NOMO-1 treated with dmso at 0.1 percent for 144 hours (cell line): ENCODE data around the gene PSMB2.
"Not testable (repeated sequence)": the region's sequence is repeated elsewhere in the genome, so short reads cannot be mapped to it uniquely, and the experiment has no call there.

Experiments
- DNase-seq: peaks from one replicate; lab custom pipeline; 2025; ENCODE audit not compliant: unreplicated experiment; lab: John Stamatoyannopoulos, UW

PSMB2 gene

DNA sequence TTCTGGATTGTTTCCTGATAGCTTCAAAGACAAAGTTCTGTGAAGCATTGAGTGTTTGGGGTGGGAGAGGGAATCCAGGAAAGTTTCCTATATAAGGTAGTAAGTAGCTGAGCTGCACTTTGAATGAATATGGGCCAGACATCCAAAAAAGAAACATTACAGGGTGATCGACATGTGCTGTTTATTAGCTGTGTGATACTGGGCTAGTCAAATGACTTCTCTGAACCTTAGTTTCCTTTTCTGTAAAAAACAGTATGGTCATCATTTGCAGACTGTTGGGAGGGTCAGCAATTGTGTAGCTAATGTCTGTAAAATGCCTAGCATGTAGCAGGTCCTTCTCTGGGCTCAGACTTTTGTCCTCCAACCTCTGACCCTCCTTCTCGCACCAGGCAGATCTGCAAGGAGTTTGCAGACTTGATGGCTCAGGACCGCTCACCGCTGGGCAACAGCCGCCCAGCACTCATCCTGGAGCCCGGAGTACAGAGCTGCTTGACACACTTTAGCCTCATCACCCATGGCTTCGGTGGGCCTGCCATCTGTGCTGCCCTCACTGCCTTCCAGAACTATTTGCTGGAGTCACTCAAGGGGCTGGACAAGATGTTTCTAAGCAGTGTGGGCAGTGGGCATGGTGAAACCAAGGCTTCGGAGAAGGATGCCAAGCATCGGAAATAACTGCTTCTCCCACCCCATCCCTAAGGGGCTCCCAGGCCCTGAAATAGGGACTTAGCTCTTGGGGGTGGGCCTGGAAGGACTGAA lies 47.1 kb downstream of the PSMB2 start:
- DNase-seq = no peak

DNA sequence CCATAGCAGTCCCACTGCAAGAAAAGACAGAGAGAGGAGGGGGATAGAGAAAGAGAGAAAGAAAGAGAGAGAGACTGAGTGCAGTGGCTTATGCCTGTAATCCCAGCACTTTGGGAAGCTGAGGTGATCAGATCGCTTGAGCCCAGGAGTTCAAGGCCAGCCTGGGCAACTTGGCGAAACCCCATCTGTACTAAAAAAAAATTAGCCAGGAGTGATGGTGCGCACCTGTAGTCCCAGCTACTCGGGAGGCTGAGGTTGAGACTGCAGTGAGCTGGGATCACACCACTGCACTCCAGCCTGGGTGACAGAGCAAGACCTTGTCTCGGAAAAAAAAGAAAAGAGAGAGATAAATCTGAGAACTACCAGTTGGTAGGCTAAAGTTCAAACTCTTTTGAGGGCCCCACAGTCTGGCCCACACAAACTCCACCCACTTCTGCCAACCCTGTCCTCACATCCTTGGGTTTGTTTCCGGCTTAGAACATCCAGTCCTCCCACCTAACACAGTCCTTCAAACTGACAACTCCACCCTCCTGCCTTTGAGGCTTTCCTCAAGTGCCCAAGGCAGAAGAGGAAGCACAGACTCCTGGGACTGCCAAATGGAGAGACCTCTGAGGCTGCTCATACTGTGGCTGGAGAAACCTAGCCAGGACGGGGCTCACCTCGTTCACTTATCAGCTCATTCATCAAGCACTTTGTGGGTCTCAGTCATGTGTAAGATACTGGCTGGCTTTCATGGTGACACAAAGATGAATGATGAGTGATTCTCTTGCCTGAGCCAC lies 48.1 kb downstream of the PSMB2 start:
- peak; percentile 4 for DNase-seq

DNA sequence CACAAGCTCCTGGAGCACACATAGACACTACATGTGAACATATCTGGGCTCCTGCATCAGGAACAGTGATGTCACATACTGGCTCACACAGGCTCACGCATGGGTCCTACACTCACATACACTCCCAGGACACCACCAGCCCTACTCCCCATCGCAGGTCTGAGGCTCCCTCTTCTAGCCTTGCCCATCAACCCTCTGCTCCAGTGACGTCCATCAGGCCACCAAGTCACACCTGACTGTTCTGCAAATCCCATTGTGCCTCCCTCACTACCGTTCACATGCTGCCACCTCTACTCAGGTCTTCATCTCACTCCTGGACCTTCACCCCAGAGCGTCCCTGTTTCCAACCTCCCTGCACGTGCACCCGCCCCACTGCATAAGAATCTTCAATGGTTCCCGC lies 50.1 kb downstream of the PSMB2 start:
- no peak for DNase-seq

DNA sequence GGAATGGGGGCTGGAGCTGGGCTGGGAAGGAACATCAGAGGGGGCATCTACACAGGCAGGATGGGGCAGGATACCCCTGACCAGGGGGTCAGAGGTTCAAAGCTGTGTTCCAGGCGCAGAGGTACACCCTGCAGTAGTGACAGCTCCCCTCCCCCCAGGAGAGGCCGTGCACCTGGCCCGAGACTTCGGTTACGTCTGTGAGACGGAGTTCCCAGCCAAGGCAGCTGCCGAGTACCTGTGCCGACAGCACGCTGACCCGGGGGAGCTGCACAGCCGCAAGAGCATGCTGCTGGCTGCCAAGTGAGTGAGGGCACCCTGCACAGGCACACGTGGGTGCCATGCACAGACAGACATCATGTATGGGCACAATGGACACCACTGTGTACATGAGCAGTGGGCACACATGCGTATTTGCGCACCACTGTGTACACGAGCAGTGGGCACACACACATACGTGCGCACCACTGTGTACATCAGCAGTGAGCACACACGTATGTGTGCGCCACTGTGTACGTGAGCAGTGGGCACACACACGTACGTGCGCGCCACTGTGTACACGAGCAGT lies 50.8 kb downstream of the PSMB2 start:
- DNase-seq = no peak

DNA sequence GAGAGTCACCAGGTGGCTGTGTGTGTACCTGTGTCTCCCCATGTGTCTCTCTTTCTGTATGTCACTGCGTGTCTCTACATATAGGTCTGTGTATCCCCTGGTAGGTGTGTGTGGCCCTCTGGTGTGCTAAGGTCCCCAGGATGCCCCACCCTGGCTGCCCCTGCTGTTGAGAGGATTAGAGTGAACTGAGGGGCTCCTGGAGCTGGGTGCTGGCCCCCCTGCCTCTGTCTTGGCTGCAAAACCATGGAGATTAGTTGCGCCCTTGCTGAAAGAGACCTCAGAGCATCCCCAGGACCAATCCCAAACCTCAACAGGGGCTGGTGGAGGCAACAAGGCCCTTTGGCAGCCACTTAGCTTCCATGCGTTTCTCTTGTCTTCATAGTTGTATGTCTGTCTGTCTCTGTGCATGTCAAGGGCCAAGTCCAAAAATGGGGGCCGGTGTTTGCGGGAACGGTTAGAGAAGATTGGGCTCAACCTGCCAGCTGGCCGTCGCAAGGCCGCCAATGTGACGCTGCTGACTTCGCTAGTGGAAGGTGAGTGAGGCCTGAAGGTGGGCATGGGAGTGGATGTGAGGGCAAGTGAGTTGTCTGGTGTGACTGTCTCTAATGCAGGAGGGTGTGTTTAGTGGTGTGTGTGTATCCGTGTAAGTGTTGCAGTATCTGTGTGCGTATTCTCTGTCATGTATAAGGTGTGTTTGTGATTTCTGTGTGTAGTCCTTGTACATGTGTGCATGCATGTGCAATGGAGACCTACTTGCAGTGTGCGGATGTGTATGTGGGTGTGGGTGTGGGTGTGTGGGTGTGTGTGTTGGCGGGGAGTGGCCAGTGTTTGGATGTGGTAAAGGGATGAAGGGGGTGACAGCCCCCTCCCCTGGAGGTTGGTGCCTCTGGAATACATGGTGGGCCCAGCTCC lies 51.6 kb downstream of the PSMB2 start:
- no peak for DNase-seq

DNA sequence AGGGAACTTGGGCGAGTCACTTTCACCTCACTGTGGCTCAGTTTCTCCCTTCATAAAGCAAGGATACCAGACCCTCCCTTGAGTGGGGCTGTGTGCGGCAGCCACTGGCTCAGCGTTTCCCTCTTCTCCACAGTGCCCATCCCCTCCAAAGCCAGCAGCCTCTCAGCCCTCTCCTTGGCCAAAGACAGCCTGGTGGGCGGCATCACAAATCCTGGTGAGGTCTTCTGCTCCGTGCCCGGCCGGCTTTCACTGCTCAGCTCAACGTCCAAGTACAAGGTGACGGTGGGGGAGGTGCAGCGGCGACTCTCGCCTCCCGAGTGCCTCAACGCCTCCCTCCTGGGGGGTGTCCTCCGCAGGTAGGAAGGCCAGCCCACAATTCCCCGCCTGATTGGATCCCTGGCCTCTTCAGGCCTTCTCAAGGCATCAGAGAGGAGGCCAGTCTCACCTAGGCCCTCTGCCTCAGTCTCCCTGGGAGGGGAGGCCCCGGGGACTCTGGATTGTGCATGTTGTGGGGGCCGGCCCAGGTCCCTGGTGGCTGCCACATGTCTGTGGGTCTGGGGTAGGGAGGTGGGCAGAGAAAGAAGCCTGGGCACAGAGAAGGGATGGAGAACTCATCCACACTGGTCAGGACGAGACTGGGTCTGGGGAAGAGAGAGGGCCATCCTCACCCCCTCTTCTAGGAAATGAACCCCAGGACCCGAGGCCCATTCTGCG lies 53.0 kb downstream of the PSMB2 start:
- no peak for DNase-seq

DNA sequence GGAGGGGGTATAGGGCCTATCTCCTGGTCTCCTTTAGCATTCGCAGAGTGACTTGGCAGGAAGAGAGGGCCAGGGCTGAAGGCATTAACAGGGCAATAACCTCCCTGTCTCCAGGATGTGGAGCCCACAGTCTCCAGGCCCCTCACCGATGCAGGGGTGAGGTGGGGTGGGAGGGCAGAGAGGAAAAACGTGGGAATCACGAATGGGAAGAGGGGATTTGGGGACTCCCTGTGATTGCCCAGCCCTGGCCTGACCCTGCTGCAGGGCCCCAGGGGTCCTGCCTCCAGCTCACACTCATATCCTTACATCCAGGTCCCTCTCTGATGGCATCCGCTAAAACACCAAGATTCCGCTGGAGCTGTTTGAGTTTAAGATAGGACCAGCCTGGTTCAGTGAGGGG lies 53.6 kb downstream of the PSMB2 start:
- no peak for DNase-seq

DNA sequence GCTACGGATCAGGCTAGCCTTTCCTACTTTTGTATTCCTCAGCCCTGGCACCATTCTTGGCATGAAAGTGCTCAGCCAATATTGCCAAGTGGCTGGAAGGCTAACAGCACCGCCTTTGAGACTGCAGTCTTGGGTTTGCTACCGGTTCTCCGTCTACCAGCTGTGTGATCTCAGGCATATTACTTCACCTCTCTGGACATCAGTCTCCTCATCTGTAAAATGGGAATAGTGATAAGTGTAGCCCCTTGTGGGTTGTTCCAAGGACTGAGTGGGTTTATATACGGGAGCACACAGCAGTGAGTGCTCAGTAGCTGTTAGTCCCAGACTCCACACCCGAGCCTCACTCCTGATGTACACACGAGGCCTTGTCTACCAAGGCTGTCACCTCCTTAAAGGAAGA lies 54.5 kb downstream of the PSMB2 start:
- no peak for DNase-seq

DNA sequence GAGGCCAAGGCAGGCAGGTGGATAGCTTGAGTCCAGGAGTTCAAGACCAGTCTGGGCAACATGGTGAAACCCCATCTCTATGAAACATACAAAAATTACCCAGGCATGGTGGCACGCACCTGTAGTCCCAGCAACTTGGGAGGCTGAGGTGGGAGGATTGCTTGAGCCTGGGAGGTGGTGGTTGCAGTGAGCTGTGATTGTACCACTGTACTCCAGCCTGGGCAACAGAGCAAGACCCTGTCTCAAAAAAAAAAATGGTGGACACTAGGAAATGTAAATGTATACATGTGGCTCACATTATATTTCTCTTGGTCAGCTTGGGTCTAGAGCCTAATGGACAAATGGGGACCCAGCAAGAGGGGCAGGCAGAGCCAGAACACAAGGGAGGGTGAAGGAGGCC lies 55.5 kb downstream of the PSMB2 start:
- DNase-seq = not testable (repeated sequence)

DNA sequence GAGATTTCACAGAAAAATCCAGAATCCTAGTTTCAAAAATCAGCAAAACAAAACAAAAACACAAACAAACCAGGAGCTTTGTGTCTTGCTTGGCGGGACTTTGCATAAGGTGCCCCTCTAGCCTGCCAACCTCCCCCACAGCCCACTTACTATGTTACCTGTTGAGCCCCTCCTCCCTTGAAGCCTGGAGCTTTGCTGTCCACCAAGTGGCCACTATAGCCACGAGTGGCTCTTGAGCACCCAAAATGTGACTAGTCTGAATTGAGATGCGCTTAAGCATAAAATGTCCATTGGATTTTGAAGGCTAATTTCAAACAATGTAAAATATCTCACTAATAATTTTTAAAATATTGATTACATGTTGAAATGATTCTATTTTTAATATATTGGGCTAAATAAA lies 56.0 kb downstream of the PSMB2 start:
- DNase-seq = no peak

DNA sequence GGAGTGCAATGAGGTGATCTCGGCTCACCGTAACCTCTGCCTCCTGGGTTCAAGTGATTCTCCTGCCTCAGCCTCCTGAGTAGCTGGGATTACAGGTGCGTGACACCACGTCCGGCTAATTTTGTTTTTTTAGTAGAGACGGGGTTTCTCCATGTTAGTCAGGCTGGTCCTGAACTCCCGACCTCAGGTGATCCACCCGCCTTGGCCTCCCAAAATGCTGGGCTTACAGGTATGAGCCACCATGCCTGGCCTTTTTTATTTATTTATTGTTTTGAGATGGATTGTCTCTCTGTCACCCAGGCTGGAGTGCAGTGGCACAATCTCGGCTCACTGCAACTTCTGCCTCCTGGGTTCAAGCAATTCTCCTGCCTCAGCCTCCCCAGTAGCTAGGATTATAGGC lies 59.7 kb downstream of the PSMB2 start:
- not testable (repeated sequence) for DNase-seq

DNA sequence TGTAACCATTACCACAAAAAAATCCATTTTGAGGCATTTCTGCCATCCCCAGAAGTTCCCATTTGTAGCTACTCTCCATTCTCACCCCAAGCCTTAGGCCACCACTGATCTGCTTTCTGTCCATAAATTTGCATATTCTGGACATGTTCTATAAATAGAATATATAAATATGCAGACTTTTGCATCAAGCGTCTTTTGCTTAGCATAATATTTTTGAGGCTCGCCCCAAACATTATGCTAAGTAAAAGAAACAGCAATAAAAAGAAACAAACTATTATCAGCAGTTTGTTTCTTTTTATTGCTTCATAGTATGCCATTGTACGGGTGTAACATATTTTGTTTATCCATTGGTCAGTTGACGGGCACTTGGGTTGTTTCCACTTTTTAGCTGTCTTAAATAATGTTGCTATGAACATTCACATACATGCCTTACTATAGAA lies 60.4 kb downstream of the PSMB2 start:
- no peak for DNase-seq

DNA sequence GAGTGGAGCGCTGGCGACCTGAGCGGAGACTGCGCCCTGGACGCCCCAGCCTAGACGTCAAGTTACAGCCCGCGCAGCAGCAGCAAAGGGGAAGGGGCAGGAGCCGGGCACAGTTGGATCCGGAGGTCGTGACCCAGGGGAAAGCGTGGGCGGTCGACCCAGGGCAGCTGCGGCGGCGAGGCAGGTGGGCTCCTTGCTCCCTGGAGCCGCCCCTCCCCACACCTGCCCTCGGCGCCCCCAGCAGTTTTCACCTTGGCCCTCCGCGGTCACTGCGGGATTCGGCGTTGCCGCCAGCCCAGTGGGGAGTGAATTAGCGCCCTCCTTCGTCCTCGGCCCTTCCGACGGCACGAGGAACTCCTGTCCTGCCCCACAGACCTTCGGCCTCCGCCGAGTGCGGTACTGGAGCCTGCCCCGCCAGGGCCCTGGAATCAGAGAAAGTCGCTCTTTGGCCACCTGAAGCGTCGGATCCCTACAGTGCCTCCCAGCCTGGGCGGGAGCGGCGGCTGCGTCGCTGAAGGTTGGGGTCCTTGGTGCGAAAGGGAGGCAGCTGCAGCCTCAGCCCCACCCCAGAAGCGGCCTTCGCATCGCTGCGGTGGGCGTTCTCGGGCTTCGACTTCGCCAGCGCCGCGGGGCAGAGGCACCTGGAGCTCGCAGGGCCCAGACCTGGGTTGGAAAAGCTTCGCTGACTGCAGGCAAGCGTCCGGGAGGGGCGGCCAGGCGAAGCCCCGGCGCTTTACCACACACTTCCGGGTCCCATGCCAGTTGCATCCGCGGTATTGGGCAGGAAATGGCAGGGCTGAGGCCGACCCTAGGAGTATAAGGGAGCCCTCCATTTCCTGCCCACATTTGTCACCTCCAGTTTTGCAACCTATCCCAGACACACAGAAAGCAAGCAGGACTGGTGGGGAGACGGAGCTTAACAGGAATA lies 64.0 kb downstream of the PSMB2 start:
- DNase-seq = peak; percentile 53

DNA sequence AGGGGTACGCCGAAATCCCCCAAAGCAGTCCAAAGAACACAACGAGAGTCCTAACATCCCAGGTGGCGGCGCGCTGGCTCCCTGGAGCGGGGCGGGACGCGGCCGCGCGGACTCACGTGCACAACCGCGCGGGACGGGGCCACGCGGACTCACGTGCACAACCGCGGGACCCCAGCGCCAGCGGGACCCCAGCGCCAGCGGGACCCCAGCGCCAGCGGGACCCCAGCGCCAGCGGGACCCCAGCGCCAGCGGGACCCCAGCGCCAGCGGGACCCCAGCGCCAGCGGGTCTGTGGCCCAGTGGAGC lies 64.6 kb downstream of the PSMB2 start:
- DNase-seq = not testable (repeated sequence)

DNA sequence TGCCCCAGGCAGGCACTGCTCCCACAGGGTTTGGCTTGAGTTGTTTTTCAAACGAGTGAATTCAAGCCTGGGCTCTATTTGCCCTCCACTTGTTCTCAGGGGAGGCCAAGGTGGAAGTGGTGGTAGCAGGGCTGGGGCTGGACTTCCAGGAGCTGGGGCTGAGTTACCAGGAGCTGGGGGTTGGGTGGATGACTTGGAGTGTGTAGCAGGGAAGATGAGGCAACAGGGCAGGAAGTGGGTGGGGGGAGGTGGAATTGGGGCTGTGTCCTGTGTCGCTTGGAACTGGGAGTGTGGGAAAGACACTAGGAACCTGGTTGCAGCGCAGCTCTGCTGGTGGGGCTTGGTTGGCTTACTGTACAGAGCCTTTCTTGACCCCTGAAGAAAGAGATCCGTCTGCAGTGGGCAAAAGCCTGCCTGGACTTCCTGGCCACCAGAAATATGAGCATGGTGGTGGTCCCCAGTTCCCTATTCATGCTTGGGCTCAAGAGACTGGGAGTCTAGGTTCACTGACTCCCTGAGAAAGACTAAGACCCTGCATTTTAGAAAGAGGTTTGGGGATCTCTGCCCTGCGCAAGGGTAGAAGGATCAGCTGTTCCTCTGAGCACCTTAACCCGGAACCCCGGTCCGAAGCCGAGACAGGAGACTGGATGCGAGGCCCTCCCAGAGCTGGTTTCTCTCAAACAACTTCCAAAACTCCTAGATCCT lies 65.1 kb downstream of the PSMB2 start:
- DNase-seq = no peak

DNA sequence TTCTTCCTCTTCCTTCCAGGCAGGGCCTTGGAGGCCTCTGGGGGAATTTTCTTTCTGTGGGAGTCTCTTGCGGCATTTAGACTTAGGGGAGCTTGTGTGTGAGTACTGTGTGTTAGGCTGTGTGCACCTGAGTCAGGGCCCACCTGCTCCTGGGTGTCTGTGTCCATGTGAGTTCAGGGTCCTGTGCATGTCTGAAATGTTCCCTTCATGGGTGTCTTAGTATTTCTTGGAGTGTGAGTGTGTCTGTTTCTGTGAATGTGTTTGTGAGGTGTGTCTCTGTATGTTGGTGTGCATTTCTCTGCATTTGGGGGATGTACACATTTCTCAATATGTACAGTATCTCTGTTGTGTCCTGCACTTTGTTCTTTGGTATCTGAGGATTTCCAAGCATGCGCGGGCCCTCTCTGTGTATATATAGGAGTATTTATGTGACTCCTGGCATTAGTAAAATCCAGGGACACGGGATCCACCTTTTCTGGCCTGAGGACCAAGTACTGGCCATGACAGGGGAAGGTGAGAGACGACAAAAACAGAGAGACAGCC lies 65.8 kb downstream of the PSMB2 start:
- DNase-seq = no peak

DNA sequence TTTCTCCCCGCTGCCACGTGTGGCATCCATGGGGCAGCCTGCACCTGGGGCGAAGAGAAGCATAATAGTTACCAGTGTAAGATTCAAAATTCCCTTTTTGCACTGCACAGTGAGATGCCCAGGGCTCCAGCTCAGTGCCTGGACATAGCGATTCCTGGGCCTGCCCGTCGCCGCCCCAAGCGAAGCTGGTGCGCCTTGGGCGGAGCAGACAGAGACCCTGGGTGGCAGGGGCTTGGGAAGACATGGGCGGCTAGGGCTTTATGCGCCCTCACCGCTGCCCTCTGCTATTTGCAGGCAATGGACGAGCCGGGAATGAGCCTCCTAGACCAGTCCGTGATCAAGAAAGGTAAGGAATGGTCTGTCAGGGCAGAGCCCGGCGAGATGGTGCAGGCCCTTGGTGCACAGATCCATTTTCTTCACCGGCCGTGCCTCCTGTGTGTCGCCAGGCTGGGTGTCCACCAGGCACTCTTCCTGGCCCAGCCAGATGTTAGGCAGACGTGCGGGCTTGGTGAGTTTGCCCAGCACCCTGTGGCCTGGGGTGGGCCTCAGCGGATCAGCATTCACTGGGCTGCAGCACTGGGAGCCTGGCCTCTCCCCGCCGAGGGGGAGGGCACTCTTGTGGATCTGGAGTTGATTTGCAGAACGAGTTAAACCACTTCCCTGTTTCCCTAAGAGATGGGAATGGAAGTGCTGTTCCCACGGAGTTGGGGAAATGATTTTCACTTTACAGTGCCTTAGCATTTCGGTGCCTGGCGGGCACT lies 66.5 kb downstream of the PSMB2 start:
- DNase-seq = no peak

DNA sequence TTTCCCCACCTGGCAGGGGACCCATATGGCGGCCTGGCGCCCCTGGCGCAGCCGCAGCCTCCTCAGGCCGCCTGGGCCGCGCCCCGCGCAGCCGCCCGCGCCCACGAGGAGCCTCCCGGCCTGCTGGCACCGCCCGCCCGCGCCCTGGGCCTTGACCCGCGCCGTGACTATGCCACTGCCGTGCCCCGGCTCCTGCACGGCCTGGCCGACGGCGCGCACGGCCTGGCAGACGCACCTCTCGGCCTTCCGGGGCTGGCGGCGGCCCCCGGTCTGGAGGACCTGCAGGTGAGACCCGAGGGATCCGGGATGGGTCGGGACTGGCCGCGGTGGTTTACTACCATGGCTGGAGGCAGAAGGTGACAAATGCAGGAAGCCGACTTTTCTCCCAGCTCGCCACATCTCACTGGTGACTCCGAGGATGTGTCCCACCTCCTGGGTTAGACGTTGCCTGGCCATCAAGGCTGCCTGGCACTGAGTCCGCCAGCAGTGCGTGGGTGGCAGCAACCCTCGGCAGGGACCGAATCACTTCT lies 67.1 kb downstream of the PSMB2 start:
- DNase-seq = no peak
